WTC11 (cell line): ENCODE results near the gene GALNT17. TPM values are rescaled to one million over a fixed set of nuclear protein-coding genes. Genes with fewer than 3 reads are reported as not detected.
"Not testable (repeated sequence)": the region's sequence is repeated elsewhere in the genome, so short reads cannot be mapped to it uniquely, and the experiment has no call there.

Source experiments
- ATAC-seq: fragments of 200-7000 bp; cut with Tn5 transposase; 2 replicates; pipeline ENCODE4 v1.10.0; 2021; ENCODE audit warnings: mild to moderate bottlenecking, moderate library complexity
- CTCF ChIA-PET: fragments of 300-600 bp; sonication (Branson Sonifier 250); formaldehyde crosslinking; loops from one replicate; lab custom pipeline; 2021; ENCODE audit warnings: antibody characterized with exemption; lab: Charles Lee
- POLR2A ChIA-PET: fragments of 350-600 bp; sonication (Branson Sonifier 250); formaldehyde crosslinking; loops from one replicate; lab custom pipeline; 2021; ENCODE audit warnings: antibody characterized with exemption; lab: Charles Lee
- DNase-seq: peaks from one replicate; pipeline ENCODE4 v3.0.0; 2021; ENCODE audit warnings: low spot score
- H3K27ac Mint-ChIP-seq: 2 replicates; pipeline ENCODE4 v1.8.0; 2021; ENCODE audit warnings: mixed read lengths
- H3K27me3 Mint-ChIP-seq: 2 replicates; pipeline ENCODE4 v1.8.0; 2021; ENCODE audit warnings: low read depth, mild to moderate bottlenecking, moderate library complexity, mixed read lengths
- H3K36me3 Mint-ChIP-seq: 2 replicates; pipeline ENCODE4 v1.8.0; 2021; ENCODE audit warnings: mixed read lengths
- H3K4me1 Mint-ChIP-seq: 2 replicates; pipeline ENCODE4 v1.8.0; 2022; ENCODE audit warnings: mixed read lengths
- H3K4me3 Mint-ChIP-seq: 2 replicates; pipeline ENCODE4 v1.8.0; 2021; ENCODE audit warnings: mild to moderate bottlenecking, moderate library complexity, mixed read lengths
- H3K9me3 Mint-ChIP-seq: 2 replicates; pipeline ENCODE4 v1.8.0; 2021; ENCODE audit warnings: mixed read lengths
- AFF4 ChIP-seq: sonication (generic); formaldehyde crosslinking; IDR thresholded peaks from 2 replicates; pipeline ENCODE4 v1.8.1; 2023; ENCODE audit warnings: mild to moderate bottlenecking, missing genetic modification reagents, borderline replicate concordance
- ATF1 ChIP-seq: sonication (generic); formaldehyde crosslinking; IDR thresholded peaks from 2 replicates; pipeline ENCODE4 v1.8.1; 2023; ENCODE audit warnings: mild to moderate bottlenecking, moderate library complexity, missing genetic modification reagents
- CREB1 ChIP-seq: sonication (generic); formaldehyde crosslinking; IDR thresholded peaks from 2 replicates; pipeline ENCODE4 v1.8.0; 2023; ENCODE audit warnings: mild to moderate bottlenecking, missing genetic modification reagents
- FOXP4 ChIP-seq: sonication (generic); formaldehyde crosslinking; IDR thresholded peaks from 2 replicates; pipeline ENCODE4 v1.8.0; 2022; ENCODE audit warnings: mild to moderate bottlenecking, missing genetic modification reagents
- HMGA2 ChIP-seq: fragments of 250-450 bp; sonication (Bioruptor Pico); IDR thresholded peaks from 2 replicates; pipeline ENCODE4 v1.4.0; 2021; ENCODE audit warnings: mild to moderate bottlenecking, moderate library complexity
- KAT7 ChIP-seq: sonication (generic); formaldehyde crosslinking; IDR thresholded peaks from 2 replicates; pipeline ENCODE4 v1.8.1; 2023; ENCODE audit warnings: missing genetic modification reagents, mild to moderate bottlenecking, borderline replicate concordance
- MAX ChIP-seq: sonication (generic); formaldehyde crosslinking; IDR thresholded peaks from 2 replicates; pipeline ENCODE4 v1.8.0; 2022; ENCODE audit warnings: mild to moderate bottlenecking, missing genetic modification reagents
- MXD4 ChIP-seq: fragments of 250-450 bp; sonication (Bioruptor Pico); IDR thresholded peaks from 2 replicates; pipeline ENCODE4 v1.8.0; 2021; ENCODE audit warnings: mild to moderate bottlenecking, moderate library complexity, borderline replicate concordance
- NFATC4 ChIP-seq: fragments of 250-450 bp; sonication (Bioruptor Pico); IDR thresholded peaks from 2 replicates; pipeline ENCODE4 v1.9.0; 2021; ENCODE audit warnings: mild to moderate bottlenecking
- NFE2L1 ChIP-seq: sonication (generic); formaldehyde crosslinking; IDR thresholded peaks from 2 replicates; pipeline ENCODE4 v1.8.1; 2023; ENCODE audit warnings: missing genetic modification reagents
- NR2C2 ChIP-seq: sonication (generic); formaldehyde crosslinking; IDR thresholded peaks from 2 replicates; pipeline ENCODE4 v1.8.0; 2022; ENCODE audit warnings: mild to moderate bottlenecking, missing genetic modification reagents
- OVOL2 ChIP-seq: fragments of 250-450 bp; sonication (Bioruptor Pico); IDR thresholded peaks from 2 replicates; pipeline ENCODE4 v1.9.0; 2021; ENCODE audit warnings: mild to moderate bottlenecking, borderline replicate concordance
- RELA ChIP-seq: sonication (generic); formaldehyde crosslinking; IDR thresholded peaks from 2 replicates; pipeline ENCODE4 v1.8.1; 2022; ENCODE audit warnings: missing genetic modification reagents, mild to moderate bottlenecking, borderline replicate concordance
- ZBTB21 ChIP-seq: sonication (generic); formaldehyde crosslinking; IDR thresholded peaks from 2 replicates; pipeline ENCODE4 v1.8.1; 2023; ENCODE audit warnings: mild to moderate bottlenecking, missing genetic modification reagents, borderline replicate concordance
- ZNF425 ChIP-seq: fragments of 250-450 bp; sonication (Bioruptor Pico); conservative IDR thresholded peaks from 2 replicates; pipeline ENCODE4 v1.9.0; 2021; ENCODE audit warnings: mild to moderate bottlenecking
- ZNF671 ChIP-seq: fragments of 250-450 bp; sonication (Bioruptor Pico); IDR thresholded peaks from 2 replicates; pipeline ENCODE4 v1.8.0; 2021; ENCODE audit warnings: mild to moderate bottlenecking
- total RNA-seq: library from RNA; stranded (reverse); gene quantifications from 3 replicates; pipeline ENCODE4 v1.2.3, GENCODE V29; 2021
- TF ChIP-seq, protein P1 (sequence below): sonication (generic); formaldehyde crosslinking; IDR thresholded peaks from 2 replicates; pipeline ENCODE4 v1.8.1; 2022; ENCODE audit warnings: low read depth, missing genetic modification reagents, borderline replicate concordance
- TF ChIP-seq, protein P2 (sequence below): sonication (generic); formaldehyde crosslinking; IDR thresholded peaks from 2 replicates; pipeline ENCODE4 v1.8.0; 2022; ENCODE audit warnings: mild to moderate bottlenecking, missing genetic modification reagents
- TF ChIP-seq, protein P3 (sequence below): fragments of 250-450 bp; sonication (Bioruptor Pico); IDR thresholded peaks from 2 replicates; pipeline ENCODE4 v2.1.2; 2022; ENCODE audit warnings: mild to moderate bottlenecking, moderate library complexity

Gene GALNT17
- total RNA-seq, 1 experiment from 2014 or later = 61.1 TPM

DNA sequence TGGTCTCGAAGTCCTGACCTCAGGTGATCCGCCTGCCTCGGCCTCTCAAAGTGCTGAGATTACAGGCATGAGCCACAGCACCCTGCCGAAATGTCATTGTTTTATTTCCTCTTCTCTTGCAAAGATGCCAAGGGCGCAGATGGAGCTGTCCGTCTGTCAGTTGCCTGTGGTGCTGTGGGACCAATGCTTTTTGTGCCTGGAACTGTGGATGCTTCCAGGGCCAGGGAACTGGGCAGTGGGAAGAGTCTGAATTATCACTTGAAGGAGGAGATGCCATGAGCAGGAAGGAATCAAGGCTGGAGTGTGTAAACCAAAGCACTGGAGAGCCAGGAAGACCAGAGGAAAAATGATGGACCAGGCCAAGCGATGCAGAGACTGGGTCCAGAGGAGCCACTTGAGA is 459.9 kb downstream of the GALNT17 start (continued):
- TF ChIP-seq ZNF425 (CRISPR knock-in tag) (no peak), NFE2L1 (CRISPR knock-in tag) (no peak), MAX (no peak)

GRCh38 chr7:71592388-71592787 is 460.4 kb downstream of the GALNT17 start:
- ATAC-seq, H3K27me3 Mint-ChIP-seq, H3K27ac Mint-ChIP-seq, H3K4me1 Mint-ChIP-seq, H3K4me3 Mint-ChIP-seq, DNase-seq, CTCF ChIA-PET: not testable (repeated sequence)
- POLR2A ChIA-PET = interaction anchor here (0.5 kb wide), 1 partner anchor 20 kb away, joined by 5 read pairs; no protein-coding TSS in a partner anchor
- peak; percentile 92 for TF ChIP-seq HMGA2 (CRISPR knock-in tag)
- H3K9me3 Mint-ChIP-seq = peaks cover 18% of the 10 kb centered on the region
- H3K36me3 Mint-ChIP-seq = peaks cover 42% of the 10 kb centered on the region

DNA sequence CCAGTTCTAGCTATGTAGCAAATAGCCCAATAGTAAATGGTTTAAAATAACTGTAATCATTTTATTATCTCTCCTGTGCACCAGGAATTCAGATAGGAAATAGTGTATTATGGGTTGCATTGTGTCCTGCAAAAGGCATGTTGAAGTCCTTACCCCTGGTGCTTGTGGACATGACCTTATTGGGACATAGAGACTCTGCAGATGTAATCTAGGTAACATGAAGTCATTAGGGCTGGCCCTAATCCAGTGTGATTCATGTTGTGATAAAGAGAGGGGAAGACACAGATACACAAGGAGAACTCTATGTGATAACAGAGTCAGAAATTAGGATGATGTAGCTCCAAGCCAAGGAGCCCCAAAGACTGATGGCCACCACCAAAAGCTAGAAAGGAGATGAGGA is 462.8 kb downstream of the GALNT17 start:
- POLR2A ChIA-PET = no interaction called here
- no peak for ATAC-seq
- CTCF ChIA-PET = no interaction called here
- Mint-ChIP-seq H3K27ac (no peak overlapping the region), H3K4me3 (no peak overlapping the region), H3K27me3 (no peaks in the 10 kb centered on the region), H3K9me3 (peaks cover 3% of the 10 kb centered on the region; the same call in 1 of the 2 replicates), H3K4me1 (peaks cover 6% of the 10 kb centered on the region), H3K36me3 (peaks cover 26% of the 10 kb centered on the region)
- no peak for DNase-seq
- TF ChIP-seq NFATC4 (CRISPR knock-in tag) = no peak
- no peak for TF ChIP-seq AFF4 (CRISPR knock-in tag)
- TF ChIP-seq, protein P1, sequence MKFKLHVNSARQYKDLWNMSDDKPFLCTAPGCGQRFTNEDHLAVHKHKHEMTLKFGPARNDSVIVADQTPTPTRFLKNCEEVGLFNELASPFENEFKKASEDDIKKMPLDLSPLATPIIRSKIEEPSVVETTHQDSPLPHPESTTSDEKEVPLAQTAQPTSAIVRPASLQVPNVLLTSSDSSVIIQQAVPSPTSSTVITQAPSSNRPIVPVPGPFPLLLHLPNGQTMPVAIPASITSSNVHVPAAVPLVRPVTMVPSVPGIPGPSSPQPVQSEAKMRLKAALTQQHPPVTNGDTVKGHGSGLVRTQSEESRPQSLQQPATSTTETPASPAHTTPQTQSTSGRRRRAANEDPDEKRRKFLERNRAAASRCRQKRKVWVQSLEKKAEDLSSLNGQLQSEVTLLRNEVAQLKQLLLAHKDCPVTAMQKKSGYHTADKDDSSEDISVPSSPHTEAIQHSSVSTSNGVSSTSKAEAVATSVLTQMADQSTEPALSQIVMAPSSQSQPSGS = no peak
- TF ChIP-seq KAT7 (CRISPR knock-in tag) = no peak
- TF ChIP-seq, protein P2, sequence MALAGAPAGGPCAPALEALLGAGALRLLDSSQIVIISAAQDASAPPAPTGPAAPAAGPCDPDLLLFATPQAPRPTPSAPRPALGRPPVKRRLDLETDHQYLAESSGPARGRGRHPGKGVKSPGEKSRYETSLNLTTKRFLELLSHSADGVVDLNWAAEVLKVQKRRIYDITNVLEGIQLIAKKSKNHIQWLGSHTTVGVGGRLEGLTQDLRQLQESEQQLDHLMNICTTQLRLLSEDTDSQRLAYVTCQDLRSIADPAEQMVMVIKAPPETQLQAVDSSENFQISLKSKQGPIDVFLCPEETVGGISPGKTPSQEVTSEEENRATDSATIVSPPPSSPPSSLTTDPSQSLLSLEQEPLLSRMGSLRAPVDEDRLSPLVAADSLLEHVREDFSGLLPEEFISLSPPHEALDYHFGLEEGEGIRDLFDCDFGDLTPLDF (CRISPR knock-in tag) = no peak
- no peak for TF ChIP-seq ATF1 (CRISPR knock-in tag)
- TF ChIP-seq, protein P3, sequence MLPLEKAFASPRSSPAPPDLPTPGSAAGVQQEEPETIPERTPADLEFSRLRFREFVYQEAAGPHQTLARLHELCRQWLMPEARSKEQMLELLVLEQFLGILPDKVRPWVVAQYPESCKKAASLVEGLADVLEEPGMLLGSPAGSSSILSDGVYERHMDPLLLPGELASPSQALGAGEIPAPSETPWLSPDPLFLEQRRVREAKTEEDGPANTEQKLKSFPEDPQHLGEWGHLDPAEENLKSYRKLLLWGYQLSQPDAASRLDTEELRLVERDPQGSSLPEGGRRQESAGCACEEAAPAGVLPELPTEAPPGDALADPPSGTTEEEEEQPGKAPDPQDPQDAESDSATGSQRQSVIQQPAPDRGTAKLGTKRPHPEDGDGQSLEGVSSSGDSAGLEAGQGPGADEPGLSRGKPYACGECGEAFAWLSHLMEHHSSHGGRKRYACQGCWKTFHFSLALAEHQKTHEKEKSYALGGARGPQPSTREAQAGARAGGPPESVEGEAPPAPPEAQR = no peak
- TF ChIP-seq CREB1 (CRISPR knock-in tag) = no peak
- TF ChIP-seq FOXP4 = no peak
- TF ChIP-seq ZBTB21 (CRISPR knock-in tag) = no peak
- TF ChIP-seq NR2C2 = no peak
- TF ChIP-seq OVOL2 (CRISPR knock-in tag) = no peak
- no peak for TF ChIP-seq ZNF671 (CRISPR knock-in tag)
- no peak for TF ChIP-seq RELA (CRISPR knock-in tag)
- no peak for TF ChIP-seq MXD4 (CRISPR knock-in tag)
